SK-N-MC (cell line): ENCODE data around the gene LMF2.
"Not testable (repeated sequence)": the region's sequence is repeated elsewhere in the genome, so short reads cannot be mapped to it uniquely, and the experiment has no call there.

Source experiments
- DNase-seq: peaks from one replicate; pipeline ENCODE4 v3.0.0-alpha.2; 2011; ENCODE audit warnings: low read depth, low spot score
- H3K27ac ChIP-seq: fragments of 200-600 bp; sonication (generic); 2 replicates; pipeline ENCODE4 v1.5.1; 2016; ENCODE audit warnings: mixed run types
- H3K36me3 ChIP-seq: fragments of 200-600 bp; sonication (generic); 2 replicates; pipeline ENCODE4 v1.6.1; 2017; ENCODE audit warnings: antibody characterized with exemption, low read length, mixed read lengths; ENCODE audit not compliant: insufficient read depth
- H3K4me3 ChIP-seq: fragments of 200-600 bp; sonication (generic); 2 replicates; pipeline ENCODE4 v1.5.1; 2016
- H3K9ac ChIP-seq: fragments of 200-600 bp; sonication (generic); 2 replicates; pipeline ENCODE4 v1.8.0; 2017; ENCODE audit warnings: mixed run types, mixed read lengths; ENCODE audit not compliant: insufficient read length
- H3K9me3 ChIP-seq: fragments of 200-600 bp; sonication (generic); 2 replicates; pipeline ENCODE4 v1.6.1; 2017; ENCODE audit warnings: low read depth, mild to moderate bottlenecking, antibody characterized with exemption, low read length, moderate library complexity, mixed read lengths
- EZH2 ChIP-seq: fragments of 200-600 bp; sonication (generic); IDR thresholded peaks from one replicate; pipeline ENCODE4 v1.6.1; 2017; ENCODE audit warnings: antibody characterized with exemption
- FOXP2 ChIP-seq: optimal IDR thresholded peaks from 2 replicates; pipeline ENCODE3; 2011; ENCODE audit warnings: mild to moderate bottlenecking, moderate library complexity; ENCODE audit not compliant: insufficient read depth; ENCODE audit errors: extremely low read length, control extremely low read depth
- POLR2AphosphoS5 ChIP-seq: IDR thresholded peaks from 2 replicates; pipeline ENCODE4 v1.6.1; 2012; ENCODE audit warnings: mild to moderate bottlenecking, low read depth, low read length, borderline replicate concordance

The LMF2 gene

GRCh38 chr22:50521710-50522109 lies 14.2 kb upstream of the LMF2 start:
- H3K36me3 ChIP-seq, result peaks cover 46% of the 10 kb centered on the region
- no peak overlapping the region for H3K9ac ChIP-seq
- H3K27ac ChIP-seq, result no peak overlapping the region
- DNase-seq, result no peak
- no peak overlapping the region for H3K4me3 ChIP-seq
- H3K9me3 ChIP-seq, result no peaks in the 10 kb centered on the region
- TF ChIP-seq POLR2AphosphoS5 (no peak), EZH2 (no peak), FOXP2 (no peak)

- TF ChIP-seq EZH2 (no peak), FOXP2 (no peak), POLR2AphosphoS5 (no peak)
- H3K36me3 ChIP-seq, result peaks cover 49% of the 10 kb centered on the region
Measured at GRCh38 chr22:50520826-50521453, 13.4 kb upstream of the LMF2 start.

GRCh38 chr22:50520184-50520583 lies 12.7 kb upstream of the LMF2 start:
- not testable (repeated sequence) for H3K9ac ChIP-seq, H3K9me3 ChIP-seq, H3K27ac ChIP-seq, DNase-seq, H3K4me3 ChIP-seq
- H3K36me3 ChIP-seq, result peaks cover 49% of the 10 kb centered on the region

More at GRCh38 chr22:50520826-50521453, 13.4 kb upstream of the LMF2 start:
- no peak for DNase-seq
- Histone ChIP-seq H3K9ac (no peak overlapping the region), H3K4me3 (no peak overlapping the region), H3K27ac (no peak overlapping the region), H3K9me3 (no peaks in the 10 kb centered on the region)

GRCh38 chr22:50519151-50519550 lies 11.6 kb upstream of the LMF2 start:
- no peak for DNase-seq
- H3K27ac ChIP-seq, result no peak overlapping the region
- no peak overlapping the region for H3K4me3 ChIP-seq
- TF ChIP-seq POLR2AphosphoS5 (no peak), FOXP2 (no peak), EZH2 (no peak)
- peaks cover 52% of the 10 kb centered on the region for H3K36me3 ChIP-seq
- no peak overlapping the region for H3K9ac ChIP-seq
- no peaks in the 10 kb centered on the region for H3K9me3 ChIP-seq

GRCh38 chr22:50518606-50519005 lies 11.1 kb upstream of the LMF2 start:
- no peak for DNase-seq
- Histone ChIP-seq H3K9ac (no peak overlapping the region), H3K4me3 (no peak overlapping the region), H3K9me3 (no peaks in the 10 kb centered on the region), H3K36me3 (peaks cover 48% of the 10 kb centered on the region), H3K27ac (no peak overlapping the region)
- no peak for TF ChIP-seq FOXP2
- TF ChIP-seq POLR2AphosphoS5, result no peak
- no peak for TF ChIP-seq EZH2

- Histone ChIP-seq H3K27ac (no peak overlapping the region), H3K36me3 (peaks cover 46% of the 10 kb centered on the region), H3K9me3 (no peaks in the 10 kb centered on the region), H3K9ac (no peak overlapping the region), H3K4me3 (no peak overlapping the region)
- TF ChIP-seq FOXP2 (no peak), EZH2 (no peak), POLR2AphosphoS5 (no peak)
- DNase-seq, result no peak
Measured at GRCh38 chr22:50517495-50518260, 10.2 kb upstream of the LMF2 start.

- Histone ChIP-seq H3K9ac (no peak overlapping the region), H3K36me3 (peaks cover 52% of the 10 kb centered on the region), H3K27ac (no peak overlapping the region), H3K9me3 (no peaks in the 10 kb centered on the region), H3K4me3 (no peak overlapping the region)
- no peak for DNase-seq
- TF ChIP-seq FOXP2 (no peak), EZH2 (no peak), POLR2AphosphoS5 (no peak)
Measured at GRCh38 chr22:50516891-50517290, 9.4 kb upstream of the LMF2 start.

- Histone ChIP-seq H3K9ac (no peak overlapping the region), H3K36me3 (peaks cover 50% of the 10 kb centered on the region), H3K4me3 (no peak overlapping the region), H3K9me3 (no peaks in the 10 kb centered on the region), H3K27ac (no peak overlapping the region)
- DNase-seq, result no peak
- no peak for TF ChIP-seq POLR2AphosphoS5
- TF ChIP-seq FOXP2, result no peak
- no peak for TF ChIP-seq EZH2
Measured at GRCh38 chr22:50516068-50516467, 8.6 kb upstream of the LMF2 start.

- TF ChIP-seq EZH2, result no peak
- no peak for TF ChIP-seq FOXP2
- no peak for TF ChIP-seq POLR2AphosphoS5
- no peak for DNase-seq
- no peak overlapping the region for H3K9ac ChIP-seq
Measured at GRCh38 chr22:50513175-50513574, 5.7 kb upstream of the LMF2 start.

More at GRCh38 chr22:50513175-50513574, 5.7 kb upstream of the LMF2 start:
- H3K27ac ChIP-seq, result no peak overlapping the region
- no peak overlapping the region for H3K4me3 ChIP-seq
- no peaks in the 10 kb centered on the region for H3K9me3 ChIP-seq
- peaks cover 31% of the 10 kb centered on the region; the same call in 1 of the 2 replicates for H3K36me3 ChIP-seq
